Mesenchymal stem cell (in vitro differentiated cells and primary cell): Measurements from ENCODE around the gene RNF128.

ENCODE experiments used
- DNase-seq: peaks from one replicate; pipeline ENCODE4 v3.0.0-alpha.2; 2013
- H2AFZ ChIP-seq: one replicate; pipeline ENCODE4 v1.6.1; 2013; ENCODE audit warnings: low read depth, mild to moderate bottlenecking, control low read depth, inconsistent platforms, low read length, moderate library complexity
- H2AK5ac ChIP-seq: 2 replicates; pipeline ENCODE4 v1.6.1; 2013; ENCODE audit warnings: low read length, moderate library complexity, mild to moderate bottlenecking, inconsistent platforms; ENCODE audit not compliant: severe bottlenecking
- H2BK120ac ChIP-seq: one replicate; pipeline ENCODE4 v1.6.1; 2013; ENCODE audit warnings: low read depth, mild to moderate bottlenecking, inconsistent platforms, low read length, moderate library complexity
- H2BK12ac ChIP-seq, 2 experiments: one replicate each; pipeline ENCODE4 v1.6.1; 2013; ENCODE audit warnings: inconsistent platforms in 2 of 2, low read length in 2 of 2, mild to moderate bottlenecking in 2 of 2, moderate library complexity in 2 of 2, control low read depth in 1 of 2
- H2BK15ac ChIP-seq: one replicate; pipeline ENCODE4 v1.6.1; 2013; ENCODE audit warnings: mild to moderate bottlenecking, low read depth, inconsistent platforms; ENCODE audit not compliant: poor library complexity, severe bottlenecking
- H2BK5ac ChIP-seq: 2 replicates; pipeline ENCODE4 v1.6.1; 2013; ENCODE audit warnings: low read depth, mild to moderate bottlenecking, low read length, control low read depth, inconsistent platforms; ENCODE audit not compliant: poor library complexity, severe bottlenecking
- H3K14ac ChIP-seq, 2 experiments: one replicate each; pipeline ENCODE4 v1.6.1; 2013; ENCODE audit warnings: inconsistent platforms in 2 of 2, low read length in 2 of 2, control low read depth in 1 of 2, mild to moderate bottlenecking in 1 of 2, moderate library complexity in 1 of 2
- H3K18ac ChIP-seq, 2 experiments: one replicate each; pipeline ENCODE4 v1.6.1; 2013; ENCODE audit warnings: inconsistent platforms in 2 of 2, low read length in 2 of 2, control low read depth in 1 of 2, low read depth in 1 of 2, mild to moderate bottlenecking in 1 of 2
- H3K23ac ChIP-seq, 2 experiments: one replicate each; pipeline ENCODE4 v1.6.1; 2013; ENCODE audit warnings: inconsistent platforms in 2 of 2, low read length in 2 of 2, mild to moderate bottlenecking in 2 of 2, moderate library complexity in 2 of 2, control low read depth in 1 of 2
- H3K27ac ChIP-seq: 2 replicates; pipeline ENCODE4 v1.5.1; 2013; ENCODE audit warnings: mild to moderate bottlenecking, moderate library complexity, low read length, control low read depth, inconsistent platforms; ENCODE audit not compliant: poor library complexity, severe bottlenecking
- H3K27me3 ChIP-seq, 2 experiments: 2 replicates each; pipeline versions ENCODE4 v1.6.1 to v1.7.0; 2013; ENCODE audit warnings: low read length in 2 of 2, mild to moderate bottlenecking in 2 of 2, moderate library complexity in 2 of 2, control low read depth in 1 of 2, inconsistent platforms in 1 of 2; ENCODE audit not compliant: control insufficient read depth in 1 of 2, insufficient read depth in 1 of 2
- H3K36me3 ChIP-seq, 2 experiments: 2 replicates each; pipeline versions ENCODE4 v1.6.1 to v1.7.0; 2013; ENCODE audit warnings: low read length in 2 of 2, control low read depth in 1 of 2, inconsistent platforms in 1 of 2, low read depth in 1 of 2, mild to moderate bottlenecking in 1 of 2; ENCODE audit not compliant: insufficient read depth in 2 of 2, control insufficient read depth in 1 of 2
- H3K4ac ChIP-seq, 2 experiments: one replicate each; pipeline ENCODE4 v1.6.1; 2013; ENCODE audit warnings: inconsistent platforms in 2 of 2, low read length in 2 of 2, mild to moderate bottlenecking in 2 of 2, moderate library complexity in 2 of 2, control low read depth in 1 of 2, low read depth in 1 of 2
- H3K4me1 ChIP-seq: 2 replicates; pipeline ENCODE4 v1.6.1; 2013; ENCODE audit warnings: low read depth, low read length, control low read depth; ENCODE audit not compliant: control insufficient read depth, insufficient read depth
- H3K4me2 ChIP-seq: 2 replicates; pipeline ENCODE4 v1.6.1; 2013; ENCODE audit warnings: low read length, mild to moderate bottlenecking, inconsistent platforms; ENCODE audit not compliant: poor library complexity, severe bottlenecking
- H3K4me3 ChIP-seq, 2 experiments: 2 replicates each; pipeline versions ENCODE4 v1.5.1 to v1.7.0; 2013; ENCODE audit warnings: low read length in 2 of 2, mild to moderate bottlenecking in 2 of 2, control low read depth in 1 of 2, low read depth in 1 of 2; ENCODE audit not compliant: insufficient read depth in 1 of 2
- H3K79me1 ChIP-seq: replicated peaks from 2 replicates; pipeline ENCODE4 v1.6.1; 2013; ENCODE audit warnings: mild to moderate bottlenecking, control low read depth, low read length, inconsistent platforms; ENCODE audit not compliant: poor library complexity, severe bottlenecking
- H3K9ac ChIP-seq: 2 replicates; pipeline ENCODE4 v1.7.0; 2013; ENCODE audit warnings: mild to moderate bottlenecking, low read length, moderate library complexity
- H3K9me3 ChIP-seq: 2 replicates; pipeline ENCODE4 v1.7.0; 2013; ENCODE audit warnings: mild to moderate bottlenecking, low read length; ENCODE audit not compliant: control insufficient read depth
- H4K8ac ChIP-seq: one replicate; pipeline ENCODE4 v1.6.1; 2013; ENCODE audit warnings: inconsistent platforms, mild to moderate bottlenecking, low read length, moderate library complexity
- H4K91ac ChIP-seq: one replicate; pipeline ENCODE4 v1.6.1; 2013; ENCODE audit warnings: mild to moderate bottlenecking, low read length, inconsistent platforms
- WGBS: methylation state at CpG from one replicate; pipeline ENCODE4 v1.1.7; 2013; ENCODE audit warnings: mixed read lengths; 5-methylcytosine and 5-hydroxymethylcytosine counted together

The RNF128 gene

GRCh38 chrX:106716004-106716403 is 10.5 kb upstream of the RNF128 start:
- Histone ChIP-seq H3K23ac (no peak overlapping the region), H2AFZ (no peak overlapping the region)

GRCh38 chrX:106716463-106716862 is 10.0 kb upstream of the RNF128 start:
- Histone ChIP-seq H2AK5ac (no peak overlapping the region), H3K23ac (no peak overlapping the region), H2BK12ac (no peak overlapping the region), H3K27ac (no peak overlapping the region), H3K79me1 (no peaks in the 10 kb centered on the region), H4K8ac (no peak overlapping the region), H3K4me2 (no peak overlapping the region), H3K36me3 (no peaks in the 10 kb centered on the region), H4K91ac (no peak overlapping the region), H3K4me1 (no peaks in the 10 kb centered on the region), H3K18ac (no peak overlapping the region), H2BK15ac (no peak overlapping the region), H3K9me3 (no peaks in the 10 kb centered on the region), H3K4me3 (no peak overlapping the region), H2BK5ac (no peak overlapping the region), H3K14ac (no peak overlapping the region), H2BK120ac (no peak overlapping the region), H3K4ac (no peak overlapping the region), H3K9ac (no peak overlapping the region), H3K27me3 (peaks cover 0 to 73% of the 10 kb centered on the region in 2 experiments), H2AFZ (no peak overlapping the region)
- WGBS: 67% methylated on average over 1 of the region's 1 CpG
- DNase-seq: no peak

More at GRCh38 chrX:106716004-106716403, 10.5 kb upstream of the RNF128 start:
- no peak overlapping the region for H2BK12ac ChIP-seq
- H4K91ac ChIP-seq: no peak overlapping the region
- no peaks in the 10 kb centered on the region for H3K36me3 ChIP-seq
- peaks cover 0 to 69% of the 10 kb centered on the region in 2 experiments for H3K27me3 ChIP-seq
- no peak for DNase-seq
- H3K9me3 ChIP-seq: no peaks in the 10 kb centered on the region
- no peak overlapping the region for H3K4me2 ChIP-seq
- H3K18ac ChIP-seq: no peak overlapping the region
- H3K9ac ChIP-seq: no peak overlapping the region
- H2BK120ac ChIP-seq: no peak overlapping the region
- WGBS: 100% methylated on average over 1 of the region's 1 CpG
- no peaks in the 10 kb centered on the region for H3K79me1 ChIP-seq
- H3K4me3 ChIP-seq: no peak overlapping the region
- no peak overlapping the region for H2BK5ac ChIP-seq
- no peaks in the 10 kb centered on the region for H3K4me1 ChIP-seq
- H3K4ac ChIP-seq: no peak overlapping the region
- no peak overlapping the region for H2BK15ac ChIP-seq
- no peak overlapping the region for H2AK5ac ChIP-seq
- no peak overlapping the region for H3K27ac ChIP-seq
- no peak overlapping the region for H3K14ac ChIP-seq
- H4K8ac ChIP-seq: no peak overlapping the region

GRCh38 chrX:106718709-106719108 is 7.8 kb upstream of the RNF128 start:
- H3K4me3 ChIP-seq: no peak overlapping the region
- peaks cover 0 to 76% of the 10 kb centered on the region in 2 experiments for H3K27me3 ChIP-seq
- H2BK5ac ChIP-seq: no peak overlapping the region
- H3K23ac ChIP-seq: no peak overlapping the region
- H3K79me1 ChIP-seq: no peaks in the 10 kb centered on the region
- DNase-seq: no peak
- no peak overlapping the region for H3K9ac ChIP-seq
- H2AK5ac ChIP-seq: no peak overlapping the region
- no peak overlapping the region for H3K14ac ChIP-seq
- 86% methylated on average over 2 of the region's 4 CpGs for WGBS
- no peak overlapping the region for H3K27ac ChIP-seq
- H4K91ac ChIP-seq: no peak overlapping the region
- no peak overlapping the region for H3K4me2 ChIP-seq
- no peak overlapping the region for H2BK120ac ChIP-seq
- no peak overlapping the region for H3K18ac ChIP-seq
- H2BK12ac ChIP-seq: no peak overlapping the region
- no peaks in the 10 kb centered on the region for H3K9me3 ChIP-seq
- no peaks in the 10 kb centered on the region for H3K36me3 ChIP-seq
- H2BK15ac ChIP-seq: no peak overlapping the region
- H2AFZ ChIP-seq: no peak overlapping the region
- no peaks in the 10 kb centered on the region for H3K4me1 ChIP-seq
- H4K8ac ChIP-seq: no peak overlapping the region
- no peak overlapping the region for H3K4ac ChIP-seq

GRCh38 chrX:106725931-106726330 is 570 bp upstream of the RNF128 start:
- Histone ChIP-seq H3K4me3 (peak overlapping the region in 1 of 2 experiments; percentile 77), H3K27ac (no peak overlapping the region), H2BK12ac (no peak overlapping the region), H2BK120ac (no peak overlapping the region), H3K4me1 (peaks cover 4% of the 10 kb centered on the region), H3K9me3 (no peaks in the 10 kb centered on the region), H3K4me2 (peak overlapping the region; percentile 94), H2AK5ac (no peak overlapping the region), H4K8ac (no peak overlapping the region), H2BK5ac (no peak overlapping the region), H3K27me3 (peaks cover 3 to 67% of the 10 kb centered on the region in 2 experiments), H4K91ac (no peak overlapping the region), H3K23ac (no peak overlapping the region), H3K18ac (no peak overlapping the region), H2BK15ac (no peak overlapping the region), H2AFZ (no peak overlapping the region), H3K9ac (peak overlapping the region; percentile 53), H3K79me1 (no peaks in the 10 kb centered on the region), H3K14ac (no peak overlapping the region), H3K4ac (no peak overlapping the region), H3K36me3 (no peaks in the 10 kb centered on the region)
- WGBS: 0% methylated on average over 4 of the region's 8 CpGs
- no peak for DNase-seq
